GM10248 (cell line): ENCODE data around the gene TBX1.
A peak's percentile ranks its signal among the peaks of the same experiment; 100 is the strongest.
"Not testable (repeated sequence)": the region's sequence is repeated elsewhere in the genome, so short reads cannot be mapped to it uniquely, and the experiment has no call there.

Experiments used
- CTCF ChIA-PET: fragments of 300-600 bp; sonication (Branson Sonifier 250); formaldehyde crosslinking; extraction: SDS; loops from one replicate; lab custom pipeline; 2021; ENCODE audit warnings: antibody characterized with exemption; lab: Yijun Ruan, JAX
- POLR2A ChIA-PET: fragments of 350-650 bp; sonication (Branson Sonifier 250); formaldehyde crosslinking; extraction: SDS; loops from one replicate; lab custom pipeline; 2020; ENCODE audit warnings: antibody characterized with exemption; lab: Yijun Ruan, JAX
- DNase-seq: peaks from one replicate; pipeline ENCODE4 v3.0.0; 2012; ENCODE audit errors: extremely low spot score
- TF ChIP-seq, protein P1 (sequence below): IDR thresholded peaks from 2 replicates; pipeline ENCODE4 v1.5.1; 2012; ENCODE audit warnings: mild to moderate bottlenecking, low read depth; ENCODE audit errors: extremely low read depth, missing control alignments, control extremely low read depth

The TBX1 gene

DNA sequence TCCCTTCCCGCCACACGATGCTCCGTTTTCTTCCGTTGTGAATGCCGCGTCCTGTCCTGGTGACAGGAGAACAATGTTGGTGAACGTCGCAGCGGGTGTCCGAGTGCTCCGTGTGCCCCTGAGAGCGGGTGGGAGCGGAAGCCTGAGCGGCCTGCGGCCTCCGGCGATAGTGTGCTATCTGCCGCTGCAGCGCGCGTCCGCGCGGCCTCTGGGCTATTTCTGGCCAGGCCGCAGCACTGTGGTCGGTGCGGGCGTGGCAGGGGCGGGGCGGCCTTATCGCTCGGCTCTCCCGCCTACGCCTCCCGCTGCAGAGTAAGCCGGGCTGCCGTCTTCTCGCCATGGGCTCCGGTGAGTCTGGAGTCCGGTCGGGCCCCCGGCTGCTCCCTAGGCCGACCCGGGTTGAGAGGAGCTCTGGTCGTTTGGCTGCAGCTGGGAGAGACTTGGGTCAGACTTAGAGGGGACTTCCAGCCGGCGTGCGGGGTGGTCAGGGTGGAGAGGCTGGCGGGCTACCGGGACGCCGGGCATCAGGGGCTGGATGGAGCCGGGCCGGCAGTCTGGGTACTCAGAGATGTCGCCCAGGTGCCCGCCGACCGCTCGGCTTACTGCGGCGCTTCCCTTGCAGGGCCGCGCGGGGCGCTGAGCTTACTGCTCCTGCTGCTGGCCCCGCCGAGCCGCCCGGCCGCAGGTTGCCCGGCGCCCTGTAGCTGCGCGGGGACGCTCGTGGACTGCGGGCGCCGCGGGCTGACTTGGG, 37.2 kb upstream of the TBX1 start, which contains the start of gene GP1BB:
TSS of gene GP1BB (plus strand) at position 308 of the 751 bp plus-strand sequence. CDS start at position 339, 31 bp downstream.
- CTCF ChIA-PET, result interaction anchor here (0.8 to 1.4 kb wide), 7 partner anchors 15 to 291 kb away, joined by 3 read pairs; no protein-coding TSS in a partner anchor
- no peak for DNase-seq
- POLR2A ChIA-PET, result no interaction called here
- TF ChIP-seq, protein P1, sequence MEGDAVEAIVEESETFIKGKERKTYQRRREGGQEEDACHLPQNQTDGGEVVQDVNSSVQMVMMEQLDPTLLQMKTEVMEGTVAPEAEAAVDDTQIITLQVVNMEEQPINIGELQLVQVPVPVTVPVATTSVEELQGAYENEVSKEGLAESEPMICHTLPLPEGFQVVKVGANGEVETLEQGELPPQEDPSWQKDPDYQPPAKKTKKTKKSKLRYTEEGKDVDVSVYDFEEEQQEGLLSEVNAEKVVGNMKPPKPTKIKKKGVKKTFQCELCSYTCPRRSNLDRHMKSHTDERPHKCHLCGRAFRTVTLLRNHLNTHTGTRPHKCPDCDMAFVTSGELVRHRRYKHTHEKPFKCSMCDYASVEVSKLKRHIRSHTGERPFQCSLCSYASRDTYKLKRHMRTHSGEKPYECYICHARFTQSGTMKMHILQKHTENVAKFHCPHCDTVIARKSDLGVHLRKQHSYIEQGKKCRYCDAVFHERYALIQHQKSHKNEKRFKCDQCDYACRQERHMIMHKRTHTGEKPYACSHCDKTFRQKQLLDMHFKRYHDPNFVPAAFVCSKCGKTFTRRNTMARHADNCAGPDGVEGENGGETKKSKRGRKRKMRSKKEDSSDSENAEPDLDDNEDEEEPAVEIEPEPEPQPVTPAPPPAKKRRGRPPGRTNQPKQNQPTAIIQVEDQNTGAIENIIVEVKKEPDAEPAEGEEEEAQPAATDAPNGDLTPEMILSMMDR, result peak; percentile 17

DNA sequence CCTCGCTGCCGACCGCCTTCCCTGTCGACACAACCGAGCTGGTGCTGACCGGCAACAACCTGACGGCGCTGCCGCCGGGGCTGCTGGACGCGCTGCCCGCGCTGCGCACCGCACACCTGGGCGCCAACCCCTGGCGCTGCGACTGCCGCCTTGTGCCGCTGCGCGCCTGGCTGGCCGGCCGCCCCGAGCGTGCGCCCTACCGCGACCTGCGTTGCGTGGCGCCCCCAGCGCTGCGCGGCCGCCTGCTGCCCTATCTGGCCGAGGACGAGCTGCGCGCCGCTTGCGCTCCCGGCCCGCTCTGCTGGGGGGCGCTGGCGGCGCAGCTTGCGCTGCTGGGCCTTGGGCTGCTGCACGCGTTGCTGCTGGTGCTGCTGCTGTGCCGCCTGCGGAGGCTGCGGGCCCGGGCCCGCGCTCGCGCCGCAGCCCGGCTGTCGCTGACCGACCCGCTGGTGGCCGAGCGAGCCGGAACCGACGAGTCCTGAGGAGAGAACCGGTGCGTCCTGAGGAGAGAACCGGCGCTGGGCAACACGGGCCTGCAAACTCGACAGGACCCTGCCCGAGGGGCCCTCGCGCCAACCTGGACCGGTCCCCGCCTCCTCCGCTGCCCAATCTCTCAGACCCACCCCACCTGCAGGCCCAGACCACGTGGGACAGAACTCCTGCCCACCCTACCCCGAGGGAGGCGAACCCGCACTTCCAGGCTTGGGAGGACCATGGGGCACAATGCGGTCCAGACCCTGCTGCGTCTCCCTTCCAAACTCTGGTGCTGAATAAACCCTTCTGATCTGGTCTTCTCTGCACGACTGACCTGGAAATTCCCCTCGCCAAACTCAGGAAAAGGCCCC, 36.4 kb upstream of the TBX1 start:
- no peak for DNase-seq
- POLR2A ChIA-PET, result no interaction called here
- CTCF ChIA-PET, result interaction anchor here (0.8 to 1.4 kb wide), 7 partner anchors 16 to 291 kb away, joined by 3 read pairs; no protein-coding TSS in a partner anchor

DNA sequence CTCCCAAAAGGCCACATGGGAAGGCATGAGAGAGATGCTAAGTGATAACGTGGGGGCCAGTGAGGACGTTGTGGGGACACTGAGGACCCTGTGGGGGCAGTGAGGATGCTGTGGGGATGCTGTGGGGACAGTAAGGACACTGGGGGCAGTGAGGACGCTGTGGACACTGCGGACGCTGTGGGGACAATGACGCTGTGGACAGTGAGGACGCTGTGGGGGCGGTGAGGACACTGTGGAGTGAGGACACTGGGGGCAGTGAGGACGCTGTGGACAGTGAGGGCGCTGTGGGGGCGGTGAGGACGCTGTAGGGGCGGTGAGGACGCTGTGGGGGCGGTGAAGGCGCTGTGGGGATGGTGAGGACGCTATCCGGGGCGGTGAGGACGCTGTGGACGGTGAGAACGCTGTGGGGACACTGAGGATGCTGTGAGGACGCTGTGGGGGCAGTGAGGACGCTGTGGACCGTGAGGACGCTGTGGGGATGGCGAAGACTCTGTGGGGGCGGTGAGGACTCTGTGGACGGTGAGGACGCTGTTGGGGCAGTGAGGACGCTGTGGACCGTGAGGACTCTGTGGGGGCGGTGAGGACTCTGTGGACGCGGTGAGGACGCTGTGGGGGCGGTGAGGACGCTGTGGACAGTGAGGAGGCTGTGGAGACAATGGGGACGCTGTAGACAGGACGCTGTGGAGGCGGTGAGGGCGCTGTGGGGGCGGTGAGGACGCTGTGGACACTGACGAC, 35.5 kb upstream of the TBX1 start:
- ChIA-PET POLR2A (no interaction called here), CTCF (no interaction called here)
- DNase-seq, result no peak
- TF ChIP-seq, protein P1, result no peak

More for the DNA sequence above, 36.4 kb upstream of the TBX1 start:
- TF ChIP-seq, protein P1, result peak; percentile 45

DNA sequence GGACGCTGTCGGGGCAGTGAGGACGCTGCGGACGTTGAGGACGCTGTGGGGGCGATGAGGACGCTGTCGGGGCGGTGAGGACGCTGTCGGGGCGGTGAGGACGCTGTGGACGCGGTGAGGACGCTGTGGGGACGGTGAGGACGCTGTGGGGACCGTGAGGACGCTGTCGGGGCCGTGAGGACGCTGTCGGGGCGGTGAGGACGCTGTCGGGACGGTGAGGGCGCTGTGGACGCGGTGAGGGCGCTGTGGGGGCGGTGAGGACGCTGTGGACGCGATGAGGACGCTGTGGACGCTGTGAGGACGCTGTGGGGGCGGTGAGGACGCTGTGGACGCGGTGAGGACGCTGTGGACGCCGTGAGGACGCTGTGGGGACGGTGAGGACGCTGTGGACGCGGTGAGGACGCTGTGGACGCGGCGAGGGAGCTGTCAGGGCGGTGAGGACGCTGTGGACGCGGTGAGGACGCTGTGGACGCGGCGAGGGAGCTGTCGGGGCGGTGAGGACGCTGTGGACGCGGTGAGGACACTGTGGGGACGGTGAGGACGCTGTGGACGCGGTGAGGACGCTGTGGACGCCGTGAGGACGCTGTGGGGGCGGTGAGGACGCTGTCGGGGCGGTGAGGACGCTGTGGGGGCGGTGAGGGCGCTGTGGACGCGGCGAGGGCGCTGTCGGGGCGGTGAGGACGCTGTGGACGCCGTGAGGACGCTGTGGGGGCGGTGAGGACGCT, 34.4 kb upstream of the TBX1 start:
- CTCF ChIA-PET, POLR2A ChIA-PET, DNase-seq: not testable (repeated sequence)

DNA sequence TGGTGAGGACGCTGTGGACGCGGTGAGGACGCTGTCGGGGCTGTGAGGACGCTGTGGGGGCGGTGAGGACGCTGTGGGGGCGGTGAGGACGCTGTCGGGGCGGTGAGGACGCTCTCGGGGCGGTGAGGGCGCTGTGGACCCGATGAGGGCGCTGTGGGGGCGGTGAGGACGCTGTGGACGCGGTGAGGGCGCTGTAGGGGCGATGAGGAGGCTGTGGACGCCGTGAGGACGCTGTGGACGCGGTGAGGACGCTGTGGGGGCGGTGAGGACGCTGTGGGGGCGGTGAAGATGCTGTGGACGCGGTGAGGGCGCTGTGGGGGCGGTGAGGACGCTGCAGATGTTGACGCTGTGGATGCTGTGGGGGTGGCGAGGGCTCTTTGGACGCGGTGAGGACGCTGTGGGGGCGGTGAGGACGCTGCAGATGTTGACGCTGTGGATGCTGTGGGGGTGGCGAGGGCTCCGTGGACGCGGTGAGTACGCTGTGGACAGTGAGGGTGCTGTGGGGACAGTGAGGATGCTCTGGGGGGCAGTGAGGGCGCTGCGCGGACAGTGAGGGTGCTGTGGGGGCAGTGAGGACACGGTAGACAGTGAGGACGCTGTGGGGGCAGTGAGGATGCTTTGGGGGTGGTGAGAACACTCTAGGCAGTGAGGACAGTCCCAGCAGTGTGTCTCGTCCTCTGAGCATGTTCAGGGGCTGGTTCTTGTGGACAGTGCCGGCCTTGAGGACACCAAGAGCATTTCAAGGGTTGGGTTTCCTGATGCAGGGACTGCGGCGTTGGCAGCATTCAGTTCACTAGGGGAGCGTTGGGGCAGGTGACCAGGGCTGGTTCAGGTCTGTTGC, 33.0 kb upstream of the TBX1 start:
- TF ChIP-seq, protein P1, result no peak
- POLR2A ChIA-PET, result no interaction called here
- CTCF ChIA-PET, result interaction anchor here (6.2 kb wide), 1 partner anchor 187 kb away, joined by 189 read pairs; no protein-coding TSS in a partner anchor
- DNase-seq, result no peak

DNA sequence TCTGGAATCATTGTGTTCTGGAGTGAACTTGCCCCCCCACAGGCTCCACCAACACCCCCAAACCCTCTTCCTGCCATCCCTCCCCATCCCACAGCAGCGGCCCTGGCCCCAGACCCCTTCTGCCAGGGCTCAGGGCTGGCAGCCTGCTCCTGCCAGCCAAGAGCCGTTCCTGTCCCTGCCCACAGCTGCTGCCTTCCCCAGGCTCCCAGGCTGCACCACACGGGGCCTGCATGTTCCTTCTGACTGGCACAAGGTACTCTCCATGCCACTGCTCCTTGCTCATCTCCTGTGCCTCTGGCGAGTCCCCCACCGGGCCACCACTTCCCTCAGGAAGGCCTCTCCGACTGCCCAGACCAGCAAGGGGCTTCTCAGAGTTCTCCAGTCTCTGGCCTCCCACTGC, 32.3 kb upstream of the TBX1 start:
- TF ChIP-seq, protein P1, result no peak
- no peak for DNase-seq
- POLR2A ChIA-PET, result no interaction called here
- CTCF ChIA-PET, result interaction anchor here (6.2 kb wide), 1 partner anchor 186 kb away, joined by 189 read pairs; no protein-coding TSS in a partner anchor
